ENCODE results near the gene ANKRD45.
"Not testable (repeated sequence)": the region's sequence is repeated elsewhere in the genome, so short reads cannot be mapped to it uniquely, and the experiment has no call there.

The ANKRD45 gene

DNA sequence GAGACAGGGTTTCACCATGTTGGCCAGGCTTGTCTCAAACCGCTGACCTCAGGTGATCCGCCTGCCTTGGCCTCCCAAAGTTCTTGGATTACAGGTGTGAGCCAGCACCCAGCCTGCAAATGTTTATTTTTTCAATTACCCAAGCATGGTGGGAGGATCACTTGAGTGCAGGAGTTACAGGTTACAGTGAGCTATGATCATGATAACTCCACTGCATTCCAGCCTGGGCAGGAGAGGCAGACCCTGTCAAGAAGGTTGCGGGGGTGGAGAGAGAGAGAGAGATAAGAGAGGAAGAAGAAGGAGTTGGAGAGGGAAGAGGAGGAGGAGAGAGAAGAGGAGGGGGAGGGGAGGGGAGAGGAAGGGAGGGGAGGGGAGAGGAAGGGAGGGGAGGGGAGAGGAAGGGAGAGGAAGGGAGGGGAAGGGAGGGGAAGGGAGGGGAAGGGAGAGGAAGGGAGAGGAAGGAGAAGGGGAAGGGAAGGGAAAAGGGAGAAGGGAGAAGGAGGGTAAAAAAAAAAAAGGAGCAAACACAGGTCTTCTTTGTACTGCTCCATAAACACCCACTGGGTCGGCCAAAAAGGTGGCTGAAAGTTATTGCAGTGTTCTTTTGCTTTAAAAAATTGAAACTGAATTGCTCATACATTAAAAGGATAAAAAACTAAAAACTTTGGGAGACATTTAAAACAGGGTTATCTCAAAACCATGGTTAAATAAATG is 61.0 kb downstream of the ANKRD45 start:
- no peak for DNase-seq (ENCODE audit: extremely low read depth, insufficient read length)
- TF ChIP-seq, protein P1, sequence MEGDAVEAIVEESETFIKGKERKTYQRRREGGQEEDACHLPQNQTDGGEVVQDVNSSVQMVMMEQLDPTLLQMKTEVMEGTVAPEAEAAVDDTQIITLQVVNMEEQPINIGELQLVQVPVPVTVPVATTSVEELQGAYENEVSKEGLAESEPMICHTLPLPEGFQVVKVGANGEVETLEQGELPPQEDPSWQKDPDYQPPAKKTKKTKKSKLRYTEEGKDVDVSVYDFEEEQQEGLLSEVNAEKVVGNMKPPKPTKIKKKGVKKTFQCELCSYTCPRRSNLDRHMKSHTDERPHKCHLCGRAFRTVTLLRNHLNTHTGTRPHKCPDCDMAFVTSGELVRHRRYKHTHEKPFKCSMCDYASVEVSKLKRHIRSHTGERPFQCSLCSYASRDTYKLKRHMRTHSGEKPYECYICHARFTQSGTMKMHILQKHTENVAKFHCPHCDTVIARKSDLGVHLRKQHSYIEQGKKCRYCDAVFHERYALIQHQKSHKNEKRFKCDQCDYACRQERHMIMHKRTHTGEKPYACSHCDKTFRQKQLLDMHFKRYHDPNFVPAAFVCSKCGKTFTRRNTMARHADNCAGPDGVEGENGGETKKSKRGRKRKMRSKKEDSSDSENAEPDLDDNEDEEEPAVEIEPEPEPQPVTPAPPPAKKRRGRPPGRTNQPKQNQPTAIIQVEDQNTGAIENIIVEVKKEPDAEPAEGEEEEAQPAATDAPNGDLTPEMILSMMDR (IDR thresholded peaks at IDR 0.05; ENCODE audit: insufficient read depth, low read length, poor library complexity, severe bottlenecking): no peak
- Histone ChIP-seq H3K36me3 (ENCODE audit: control insufficient read depth, insufficient read depth, low read length) (no peaks in the 10 kb centered on the region), H3K27me3 (replicated peaks; ENCODE audit: control insufficient read depth, insufficient read depth, low read length) (no peaks in the 10 kb centered on the region), H3K4me3 (replicated peaks; ENCODE audit: low read depth, low read length) (no peak overlapping the region)

DNA sequence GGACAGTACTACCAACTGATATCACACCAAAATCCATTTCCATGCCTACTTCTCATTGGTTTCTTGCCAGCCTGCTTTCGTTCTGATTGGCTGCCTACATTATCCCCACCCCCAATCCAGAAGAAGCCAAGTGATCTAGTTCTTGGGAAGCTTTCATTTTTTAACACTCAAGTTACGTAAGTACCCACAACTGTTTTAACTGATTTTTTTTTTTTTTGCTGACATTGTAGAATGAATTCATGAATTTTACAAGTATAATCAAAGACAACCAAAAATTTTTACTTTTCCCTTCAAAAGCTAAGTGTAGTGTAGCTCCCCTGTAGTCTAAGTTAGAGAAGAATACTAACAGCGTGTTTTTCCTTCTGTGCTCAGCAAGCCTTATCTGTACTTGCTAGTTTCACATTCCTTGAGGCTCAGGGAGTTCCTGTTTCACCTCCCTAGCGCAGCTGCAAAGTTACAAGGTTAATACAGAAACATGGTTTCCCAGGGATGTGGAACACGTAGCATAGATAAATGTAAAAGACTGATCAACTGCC is 66.5 kb downstream of the ANKRD45 start, which contains the start of gene SLC9C2:
TSS of gene SLC9C2 (minus strand) at position 17 of the 536 bp plus-strand sequence. CDS start 1,296 bp downstream, outside the sequence.
- TF ChIP-seq, protein P1 (IDR thresholded peaks at IDR 0.05; ENCODE audit: insufficient read depth, low read length, poor library complexity, severe bottlenecking): no peak
- Histone ChIP-seq H3K36me3 (ENCODE audit: control insufficient read depth, insufficient read depth, low read length) (no peaks in the 10 kb centered on the region), H3K4me3 (replicated peaks; ENCODE audit: low read depth, low read length) (no peak within 1 kb of the TSS), H3K27me3 (replicated peaks; ENCODE audit: control insufficient read depth, insufficient read depth, low read length) (no peaks in the 10 kb centered on the region)
- no peak for DNase-seq (ENCODE audit: extremely low read depth, insufficient read length)

DNA sequence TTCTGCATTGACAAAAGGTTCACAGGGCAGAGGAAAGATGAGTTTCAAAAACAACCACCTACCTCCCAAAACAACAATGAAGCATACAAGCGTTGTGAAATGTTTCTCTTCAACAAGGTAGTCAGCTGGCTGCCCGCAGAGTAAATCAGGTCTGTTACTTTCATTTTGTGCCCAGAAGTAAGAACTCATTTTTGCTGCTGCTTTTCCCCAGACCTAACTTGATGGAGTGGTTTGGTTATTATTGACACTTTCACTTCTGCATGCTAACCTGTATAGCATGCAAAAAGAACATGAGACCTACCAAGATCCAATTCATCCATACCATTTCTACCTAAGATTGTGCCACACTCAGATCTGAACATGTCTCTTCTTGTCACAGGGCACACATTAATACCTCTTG is 68.1 kb downstream of the ANKRD45 start:
- no peaks in the 10 kb centered on the region for H3K27me3 ChIP-seq (replicated peaks; ENCODE audit: control insufficient read depth, insufficient read depth, low read length)
- DNase-seq (ENCODE audit: extremely low read depth, insufficient read length): peak; percentile 13
- H3K36me3 ChIP-seq (ENCODE audit: control insufficient read depth, insufficient read depth, low read length): no peaks in the 10 kb centered on the region
- H3K4me3 ChIP-seq (replicated peaks; ENCODE audit: low read depth, low read length): no peak overlapping the region
- TF ChIP-seq, protein P1 (IDR thresholded peaks at IDR 0.05; ENCODE audit: insufficient read depth, low read length, poor library complexity, severe bottlenecking): no peak

- Histone ChIP-seq H3K27me3 (replicated peaks; ENCODE audit: control insufficient read depth, insufficient read depth, low read length) (no peaks in the 10 kb centered on the region), H3K4me3 (replicated peaks; ENCODE audit: low read depth, low read length) (no peak overlapping the region), H3K36me3 (ENCODE audit: control insufficient read depth, insufficient read depth, low read length) (no peaks in the 10 kb centered on the region)
- no peak for DNase-seq (ENCODE audit: extremely low read depth, insufficient read length)
- TF ChIP-seq, protein P1 (IDR thresholded peaks at IDR 0.05; ENCODE audit: insufficient read depth, low read length, poor library complexity, severe bottlenecking): no peak
Measured at GRCh38 chr1:173596097-173596825, 73.4 kb downstream of the ANKRD45 start.

DNA sequence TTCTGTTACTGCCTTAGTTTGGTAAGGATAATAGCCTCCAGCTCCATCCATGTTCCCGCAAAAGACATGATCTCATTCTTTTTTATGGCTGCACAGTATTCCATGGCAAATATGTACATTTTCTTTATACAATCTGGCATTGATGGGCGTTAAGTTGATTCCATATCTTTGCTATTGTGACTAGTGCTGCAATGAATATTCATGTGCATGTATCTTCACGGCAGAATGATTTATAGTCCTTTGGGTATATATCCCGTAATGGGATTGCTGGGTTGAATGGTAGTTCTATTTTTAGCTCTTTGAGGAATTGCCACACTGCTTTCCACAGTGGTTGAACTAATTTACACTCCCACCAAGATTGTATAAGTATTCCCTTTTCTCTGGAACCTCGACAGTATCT is 78.5 kb downstream of the ANKRD45 start:
- not testable (repeated sequence) for H3K27me3 ChIP-seq (replicated peaks; ENCODE audit: control insufficient read depth, insufficient read depth, low read length); DNase-seq (ENCODE audit: extremely low read depth, insufficient read length); H3K36me3 ChIP-seq (ENCODE audit: control insufficient read depth, insufficient read depth, low read length); H3K4me3 ChIP-seq (replicated peaks; ENCODE audit: low read depth, low read length)

DNA sequence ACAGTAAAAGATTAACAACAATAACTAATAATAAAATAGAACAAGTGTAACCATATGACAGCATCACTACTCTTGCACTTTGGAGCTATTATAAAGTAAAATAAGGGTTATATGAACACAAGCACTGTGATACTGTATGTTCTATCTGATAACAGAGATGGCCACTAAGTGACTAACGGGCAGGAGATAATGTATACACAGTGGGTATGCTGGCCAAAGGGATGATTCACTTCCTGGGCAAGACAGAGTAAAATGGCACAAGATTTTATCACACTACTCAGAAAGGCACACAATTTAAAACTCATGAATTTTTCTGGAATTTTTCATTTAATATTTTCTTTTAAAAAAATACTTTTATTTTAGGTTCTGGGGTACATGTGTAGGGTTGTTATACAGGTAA is 79.1 kb downstream of the ANKRD45 start:
- no peak overlapping the region for H3K4me3 ChIP-seq (replicated peaks; ENCODE audit: low read depth, low read length)
- no peak for DNase-seq (ENCODE audit: extremely low read depth, insufficient read length)
- no peaks in the 10 kb centered on the region for H3K36me3 ChIP-seq (ENCODE audit: control insufficient read depth, insufficient read depth, low read length)
- TF ChIP-seq, protein P1 (IDR thresholded peaks at IDR 0.05; ENCODE audit: insufficient read depth, low read length, poor library complexity, severe bottlenecking): no peak
- no peaks in the 10 kb centered on the region for H3K27me3 ChIP-seq (replicated peaks; ENCODE audit: control insufficient read depth, insufficient read depth, low read length)
